ENCODE data around the gene PIK3C2G. TPM values are rescaled to one million over a fixed set of nuclear protein-coding genes. Genes with fewer than 3 reads are reported as not detected.
"Not testable (repeated sequence)": the region's sequence is repeated elsewhere in the genome, so short reads cannot be mapped to it uniquely, and the experiment has no call there.

The PIK3C2G gene
- total RNA-seq, 1 donor from 2014 or later, result 2.7 TPM

DNA sequence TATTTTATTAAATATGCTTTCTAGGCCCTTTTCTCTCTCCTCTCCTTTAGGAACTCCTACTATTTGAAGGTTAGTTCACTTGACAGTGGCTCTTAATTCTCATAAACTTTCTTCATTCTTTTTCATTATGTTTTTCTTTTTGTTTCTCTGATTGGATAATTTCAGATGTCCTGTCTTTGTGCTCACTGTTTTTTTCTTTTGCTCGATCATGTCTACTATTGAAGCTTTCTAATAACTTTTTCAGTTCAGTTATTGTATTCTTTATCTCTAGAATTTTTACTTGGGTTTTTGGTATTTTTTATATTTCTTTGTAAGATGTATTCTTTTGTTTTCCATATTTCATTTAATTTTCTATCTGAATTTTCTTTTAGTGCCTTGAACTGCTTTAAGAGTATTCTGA lies 261.5 kb downstream of the PIK3C2G start:
- TF ChIP-seq, protein P1, sequence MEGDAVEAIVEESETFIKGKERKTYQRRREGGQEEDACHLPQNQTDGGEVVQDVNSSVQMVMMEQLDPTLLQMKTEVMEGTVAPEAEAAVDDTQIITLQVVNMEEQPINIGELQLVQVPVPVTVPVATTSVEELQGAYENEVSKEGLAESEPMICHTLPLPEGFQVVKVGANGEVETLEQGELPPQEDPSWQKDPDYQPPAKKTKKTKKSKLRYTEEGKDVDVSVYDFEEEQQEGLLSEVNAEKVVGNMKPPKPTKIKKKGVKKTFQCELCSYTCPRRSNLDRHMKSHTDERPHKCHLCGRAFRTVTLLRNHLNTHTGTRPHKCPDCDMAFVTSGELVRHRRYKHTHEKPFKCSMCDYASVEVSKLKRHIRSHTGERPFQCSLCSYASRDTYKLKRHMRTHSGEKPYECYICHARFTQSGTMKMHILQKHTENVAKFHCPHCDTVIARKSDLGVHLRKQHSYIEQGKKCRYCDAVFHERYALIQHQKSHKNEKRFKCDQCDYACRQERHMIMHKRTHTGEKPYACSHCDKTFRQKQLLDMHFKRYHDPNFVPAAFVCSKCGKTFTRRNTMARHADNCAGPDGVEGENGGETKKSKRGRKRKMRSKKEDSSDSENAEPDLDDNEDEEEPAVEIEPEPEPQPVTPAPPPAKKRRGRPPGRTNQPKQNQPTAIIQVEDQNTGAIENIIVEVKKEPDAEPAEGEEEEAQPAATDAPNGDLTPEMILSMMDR (IDR thresholded peaks at IDR 0.05; ENCODE audit: unreplicated experiment), result no peak
- no peaks in the 10 kb centered on the region for H3K27me3 Mint-ChIP-seq (ENCODE audit: low read depth)
- H3K27ac Mint-ChIP-seq, result no peak overlapping the region
- no peaks in the 10 kb centered on the region for H3K4me1 Mint-ChIP-seq
- H3K36me3 Mint-ChIP-seq, result peaks cover 10% of the 10 kb centered on the region
- peaks cover 47% of the 10 kb centered on the region for H3K9me3 Mint-ChIP-seq
- H3K4me3 Mint-ChIP-seq, result no peak overlapping the region
- DNase-seq (ENCODE audit: low spot score in 2 of 2, unreplicated experiment in 2 of 2), result no peak

DNA sequence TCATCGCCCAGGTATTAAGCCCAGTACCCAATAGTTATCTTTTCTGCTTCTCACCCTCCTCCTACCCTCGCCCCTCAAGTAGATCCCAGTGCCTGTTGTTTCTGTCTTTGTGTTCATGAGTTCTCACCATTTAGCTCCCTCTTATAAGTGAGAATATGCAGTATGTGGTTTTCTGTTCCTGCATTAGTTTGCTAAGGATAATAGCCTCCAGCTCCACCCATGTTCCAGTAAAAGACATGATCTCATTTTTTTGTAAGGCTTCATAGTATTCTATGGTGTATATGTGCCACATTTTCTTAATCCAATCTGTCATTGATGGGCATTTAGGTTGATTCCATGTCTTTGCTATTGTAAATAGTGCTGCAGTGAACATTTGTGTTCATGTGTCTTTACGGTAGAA lies 281.2 kb downstream of the PIK3C2G start:
- H3K27me3 Mint-ChIP-seq (ENCODE audit: low read depth); DNase-seq (ENCODE audit: low spot score in 2 of 2, unreplicated experiment in 2 of 2); H3K9me3 Mint-ChIP-seq; H3K4me3 Mint-ChIP-seq; H3K36me3 Mint-ChIP-seq; H3K27ac Mint-ChIP-seq: not testable (repeated sequence)
- peaks cover 17% of the 10 kb centered on the region for H3K4me1 Mint-ChIP-seq

DNA sequence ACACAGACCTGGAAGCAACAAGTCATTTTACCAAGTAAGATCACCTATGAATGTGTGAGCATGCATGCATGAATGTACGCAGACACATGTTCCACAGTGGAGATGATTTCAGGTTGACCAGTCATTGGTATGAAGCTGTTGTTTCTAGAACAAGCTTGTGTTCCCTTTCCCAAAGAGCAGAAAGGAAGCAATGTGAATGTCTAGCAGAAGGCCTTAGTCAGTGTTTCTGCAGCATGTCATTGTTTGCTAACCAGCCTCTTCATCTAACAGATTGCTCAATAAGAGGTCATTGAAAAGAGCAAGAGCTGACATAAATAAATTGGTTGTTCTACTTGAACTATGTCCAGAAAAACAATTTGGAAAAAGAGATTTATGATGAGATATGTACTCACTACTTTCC lies 285.1 kb downstream of the PIK3C2G start:
- Mint-ChIP-seq H3K4me3 (no peak overlapping the region), H3K27me3 (ENCODE audit: low read depth) (no peaks in the 10 kb centered on the region), H3K4me1 (peaks cover 17% of the 10 kb centered on the region), H3K27ac (no peak overlapping the region), H3K36me3 (no peaks in the 10 kb centered on the region), H3K9me3 (peaks cover 4% of the 10 kb centered on the region)
- TF ChIP-seq, protein P1 (IDR thresholded peaks at IDR 0.05; ENCODE audit: unreplicated experiment), result no peak
- no peak for DNase-seq (ENCODE audit: low spot score in 2 of 2, unreplicated experiment in 2 of 2)

DNA sequence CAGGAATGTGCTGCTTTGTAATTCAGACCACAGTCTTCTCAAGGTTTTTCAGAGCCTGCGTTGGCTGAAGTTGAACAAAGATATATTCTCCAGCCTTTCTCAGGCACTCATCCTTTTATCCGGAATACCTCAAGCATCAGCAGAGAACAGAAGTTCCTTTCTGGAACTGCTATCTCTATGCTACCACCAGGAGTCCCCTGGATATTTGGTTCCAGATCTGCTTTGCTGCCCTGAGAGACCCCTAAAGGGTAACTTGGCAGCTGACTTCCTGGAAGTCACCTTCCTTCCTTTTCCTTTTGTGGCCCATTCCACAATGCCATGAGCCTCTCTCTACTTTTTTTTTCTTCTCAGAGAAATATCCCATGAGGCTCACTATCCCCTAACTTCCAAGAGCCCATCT lies 288.3 kb downstream of the PIK3C2G start:
- Mint-ChIP-seq H3K4me1 (peaks cover 12% of the 10 kb centered on the region), H3K27me3 (ENCODE audit: low read depth) (no peaks in the 10 kb centered on the region), H3K4me3 (no peak overlapping the region), H3K27ac (no peak overlapping the region), H3K36me3 (no peaks in the 10 kb centered on the region), H3K9me3 (no peaks in the 10 kb centered on the region)
- TF ChIP-seq, protein P1 (IDR thresholded peaks at IDR 0.05; ENCODE audit: unreplicated experiment), result no peak
- DNase-seq (ENCODE audit: low spot score in 2 of 2, unreplicated experiment in 2 of 2), result no peak

DNA sequence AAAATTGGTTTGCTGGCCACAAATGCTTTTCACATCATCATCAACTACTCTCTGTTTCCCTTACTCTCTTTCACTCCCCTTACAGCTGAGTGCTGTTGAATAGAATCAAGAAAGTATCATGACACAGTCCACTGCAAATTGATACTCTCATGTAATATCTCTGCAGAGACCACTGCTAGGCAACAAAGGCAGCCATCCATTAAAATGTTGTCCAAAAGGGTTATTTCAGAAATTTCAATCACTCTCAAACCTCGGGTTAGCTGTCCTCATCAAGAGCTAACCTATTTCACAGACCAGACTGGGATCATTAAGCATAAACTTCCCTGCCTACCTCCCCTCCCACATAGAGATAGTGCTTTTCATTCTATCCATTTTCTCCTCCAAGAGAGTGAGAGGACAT lies 289.8 kb downstream of the PIK3C2G start:
- H3K27me3 Mint-ChIP-seq (ENCODE audit: low read depth), result no peaks in the 10 kb centered on the region
- no peaks in the 10 kb centered on the region for H3K9me3 Mint-ChIP-seq
- no peaks in the 10 kb centered on the region for H3K36me3 Mint-ChIP-seq
- no peak overlapping the region for H3K4me3 Mint-ChIP-seq
- H3K27ac Mint-ChIP-seq, result no peak overlapping the region
- DNase-seq (ENCODE audit: low spot score in 2 of 2, unreplicated experiment in 2 of 2), result no peak
- peaks cover 11% of the 10 kb centered on the region for H3K4me1 Mint-ChIP-seq
- TF ChIP-seq, protein P1 (IDR thresholded peaks at IDR 0.05; ENCODE audit: unreplicated experiment), result no peak

DNA sequence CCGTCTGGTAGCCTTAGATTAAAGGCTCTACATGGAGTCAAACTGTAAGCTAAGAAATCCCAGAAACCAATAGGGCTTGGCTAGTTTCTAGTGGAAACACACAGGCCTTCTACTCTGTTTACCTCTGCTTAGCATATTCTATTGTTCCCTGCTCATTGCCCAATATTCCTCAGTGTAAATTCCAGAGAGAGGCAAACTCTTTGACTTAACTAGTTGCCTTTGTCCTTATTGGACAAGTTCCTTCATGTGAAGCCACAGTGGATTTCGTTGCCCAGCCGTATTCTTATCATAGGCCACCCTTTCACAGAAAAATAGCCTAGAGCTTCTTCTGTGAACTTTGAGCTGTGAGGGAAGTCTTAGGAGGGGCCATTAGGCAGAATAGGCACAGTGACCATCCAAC lies 290.4 kb downstream of the PIK3C2G start:
- Mint-ChIP-seq H3K4me3 (no peak overlapping the region), H3K9me3 (no peaks in the 10 kb centered on the region), H3K36me3 (no peaks in the 10 kb centered on the region), H3K4me1 (peaks cover 12% of the 10 kb centered on the region), H3K27me3 (ENCODE audit: low read depth) (no peaks in the 10 kb centered on the region), H3K27ac (no peak overlapping the region)
- TF ChIP-seq, protein P1 (IDR thresholded peaks at IDR 0.05; ENCODE audit: unreplicated experiment), result no peak
- no peak for DNase-seq (ENCODE audit: low spot score in 2 of 2, unreplicated experiment in 2 of 2)

Data from mesothelial cell of epicardium (in vitro differentiated cells).